Measurements from ENCODE around the gene BCAS3. TPM values are rescaled to one million over a fixed set of nuclear protein-coding genes. Genes with fewer than 3 reads are reported as not detected.
"Not testable (repeated sequence)": the region's sequence is repeated elsewhere in the genome, so short reads cannot be mapped to it uniquely, and the experiment has no call there.

BCAS3 gene
- total and polyA plus RNA-seq, 2 donors (not counting 1 experiment from before 2014, with no cell fraction given): 13.9 to 73.4 TPM

DNA sequence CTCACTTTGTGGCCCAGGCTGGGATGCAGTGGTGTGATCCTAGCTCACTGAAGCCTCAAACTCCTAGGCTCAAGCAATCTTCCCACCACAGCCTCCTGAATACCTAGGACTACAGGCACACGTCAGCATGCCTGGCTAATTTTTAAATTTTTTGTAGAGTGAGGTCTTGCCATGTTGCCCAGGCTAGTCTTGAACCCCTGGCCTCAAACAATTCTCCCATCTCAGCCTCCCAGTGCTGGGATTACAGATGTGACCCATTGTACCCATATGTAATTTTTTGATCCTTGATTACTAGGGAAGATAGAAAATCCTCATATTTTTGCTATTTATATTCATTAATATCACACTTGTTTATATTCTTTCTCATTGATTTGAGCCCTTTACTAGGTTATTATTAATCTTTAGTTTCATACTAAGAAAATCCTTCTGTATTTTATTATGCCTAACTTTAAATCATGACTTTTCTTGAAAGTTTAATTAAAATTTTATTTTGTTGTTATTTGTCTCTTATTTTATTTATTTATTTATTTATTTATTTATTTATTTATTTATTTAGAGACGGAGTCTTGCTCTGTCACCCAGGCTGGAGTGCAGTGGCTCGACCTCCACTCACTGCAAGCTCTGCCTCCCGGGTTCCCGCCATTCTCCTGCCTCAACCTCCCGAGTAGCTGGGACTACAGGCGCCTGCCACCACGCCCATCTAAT lies 75.4 kb downstream of the BCAS3 start:
- DNase-seq: no peak
- CTCF ChIA-PET: no interaction called here
- ATAC-seq (ENCODE audit: low read depth): no peak
- no peaks in the 10 kb centered on the region for H3K79me2 ChIP-seq (ENCODE audit: control insufficient read depth, insufficient read depth, low read length)
- Mint-ChIP-seq H3K4me1 (peaks cover 8% of the 10 kb centered on the region), H3K4me3 (no peak overlapping the region), H3K27me3 (no peaks in the 10 kb centered on the region), H3K9me3 (ENCODE audit: insufficient read depth) (no peaks in the 10 kb centered on the region), H3K27ac (no peak overlapping the region)
- no peak overlapping the region for H3K4me3 ChIP-seq (ENCODE audit: control extremely low read depth in 1 of 5, extremely low read depth in 1 of 5, insufficient read depth in 1 of 5, low read depth in 2 of 5, low read length in 4 of 5)
- H3K27ac ChIP-seq (ENCODE audit: low read length in 2 of 2): no peak overlapping the region
- WGBS (ENCODE audit: insufficient coverage): 98% methylated on average over 4 of the region's 8 CpGs
- H3K4me2 ChIP-seq (replicated peaks; ENCODE audit: low read depth, low read length, poor library complexity, severe bottlenecking): no peak overlapping the region
- no peak overlapping the region for H2AFZ ChIP-seq (ENCODE audit: insufficient read depth, low read depth, low read length, poor library complexity, severe bottlenecking)
- peaks cover 0 to 7% of the 10 kb centered on the region in 2 donors for H3K4me1 ChIP-seq (ENCODE audit: control insufficient read depth in 2 of 2, insufficient read depth in 2 of 2, low read length in 2 of 2)
- POLR2A ChIA-PET: no interaction called here
- no peaks in the 10 kb centered on the region for H4K20me1 ChIP-seq (ENCODE audit: control insufficient read depth, insufficient read depth, low read length, poor library complexity, severe bottlenecking)
- TF ChIP-seq, protein P1, sequence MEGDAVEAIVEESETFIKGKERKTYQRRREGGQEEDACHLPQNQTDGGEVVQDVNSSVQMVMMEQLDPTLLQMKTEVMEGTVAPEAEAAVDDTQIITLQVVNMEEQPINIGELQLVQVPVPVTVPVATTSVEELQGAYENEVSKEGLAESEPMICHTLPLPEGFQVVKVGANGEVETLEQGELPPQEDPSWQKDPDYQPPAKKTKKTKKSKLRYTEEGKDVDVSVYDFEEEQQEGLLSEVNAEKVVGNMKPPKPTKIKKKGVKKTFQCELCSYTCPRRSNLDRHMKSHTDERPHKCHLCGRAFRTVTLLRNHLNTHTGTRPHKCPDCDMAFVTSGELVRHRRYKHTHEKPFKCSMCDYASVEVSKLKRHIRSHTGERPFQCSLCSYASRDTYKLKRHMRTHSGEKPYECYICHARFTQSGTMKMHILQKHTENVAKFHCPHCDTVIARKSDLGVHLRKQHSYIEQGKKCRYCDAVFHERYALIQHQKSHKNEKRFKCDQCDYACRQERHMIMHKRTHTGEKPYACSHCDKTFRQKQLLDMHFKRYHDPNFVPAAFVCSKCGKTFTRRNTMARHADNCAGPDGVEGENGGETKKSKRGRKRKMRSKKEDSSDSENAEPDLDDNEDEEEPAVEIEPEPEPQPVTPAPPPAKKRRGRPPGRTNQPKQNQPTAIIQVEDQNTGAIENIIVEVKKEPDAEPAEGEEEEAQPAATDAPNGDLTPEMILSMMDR (IDR thresholded peaks at IDR 0.05): no peak
- TF ChIP-seq EZH2 (IDR thresholded peaks at IDR 0.05; ENCODE audit: borderline replicate concordance, insufficient read depth, low read depth, low read length, poor library complexity, severe bottlenecking): no peak
- H3K36me3 ChIP-seq (replicated peaks in 1 of 2; ENCODE audit: control extremely low read depth in 1 of 2, control insufficient read depth in 1 of 2, extremely low read depth in 1 of 2, insufficient read depth in 2 of 2, low read length in 1 of 2): peaks cover 0 to 1% of the 10 kb centered on the region in 2 experiments
- H3K9ac ChIP-seq (ENCODE audit: low read length): no peak overlapping the region
- intact Hi-C loops (cut with micrococcal nuclease): no loop called here
- H3K27me3 ChIP-seq (replicated peaks in 1 of 4; ENCODE audit: control extremely low read depth in 1 of 4, control insufficient read depth in 3 of 4, insufficient read depth in 4 of 4, low read length in 3 of 4): no peaks in the 10 kb centered on the region
- peaks cover 0 to 2% (median 0%) of the 10 kb centered on the region in 3 donors for H3K9me3 ChIP-seq (ENCODE audit: control extremely low read depth in 1 of 3, control insufficient read depth in 2 of 3, insufficient read depth in 1 of 3, low read length in 2 of 3)

DNA sequence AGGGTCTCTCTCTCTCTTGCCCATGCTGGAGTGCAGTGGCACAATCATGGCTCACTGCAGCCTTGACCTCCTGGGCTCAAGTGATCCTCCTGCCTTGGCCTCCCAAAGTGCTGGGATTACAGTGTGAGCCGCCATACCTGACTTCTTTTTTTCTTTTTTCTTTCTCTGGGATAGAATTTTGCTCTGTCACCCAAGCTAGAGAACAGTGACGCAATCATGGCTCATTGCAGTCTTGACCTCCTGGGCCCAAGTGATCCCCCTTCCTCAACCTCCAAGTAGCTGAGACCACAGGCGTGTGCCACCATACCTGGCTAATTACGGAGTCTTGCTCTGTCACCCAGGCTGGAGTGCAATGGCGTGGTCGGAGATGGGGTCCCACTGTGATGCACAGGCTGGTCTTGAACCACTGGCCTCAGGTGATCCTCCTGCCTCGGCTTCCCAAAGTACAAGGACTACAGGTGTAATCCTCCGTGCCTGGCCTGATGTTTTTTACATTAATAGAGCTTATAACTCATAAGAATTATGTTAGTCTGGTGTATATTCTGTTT lies 76.5 kb downstream of the BCAS3 start:
- H2AFZ ChIP-seq (ENCODE audit: insufficient read depth, low read depth, low read length, poor library complexity, severe bottlenecking): no peak overlapping the region
- Mint-ChIP-seq H3K27me3 (no peaks in the 10 kb centered on the region), H3K4me3 (no peak overlapping the region), H3K9me3 (ENCODE audit: insufficient read depth) (no peaks in the 10 kb centered on the region), H3K27ac (no peak overlapping the region), H3K4me1 (peaks cover 8% of the 10 kb centered on the region)
- peaks cover 0 to 7% of the 10 kb centered on the region in 2 donors for H3K4me1 ChIP-seq (ENCODE audit: control insufficient read depth in 2 of 2, insufficient read depth in 2 of 2, low read length in 2 of 2)
- CTCF ChIA-PET: no interaction called here
- H3K27ac ChIP-seq (ENCODE audit: low read length in 2 of 2): no peak overlapping the region
- H3K4me3 ChIP-seq (ENCODE audit: control extremely low read depth in 1 of 5, extremely low read depth in 1 of 5, insufficient read depth in 1 of 5, low read depth in 2 of 5, low read length in 4 of 5): no peak overlapping the region
- DNase-seq (no peak), ATAC-seq (ENCODE audit: low read depth) (no peak)
- H3K4me2 ChIP-seq (replicated peaks; ENCODE audit: low read depth, low read length, poor library complexity, severe bottlenecking): no peak overlapping the region
- peaks cover 0 to 2% (median 0%) of the 10 kb centered on the region in 3 donors for H3K9me3 ChIP-seq (ENCODE audit: control extremely low read depth in 1 of 3, control insufficient read depth in 2 of 3, insufficient read depth in 1 of 3, low read length in 2 of 3)
- H4K20me1 ChIP-seq (ENCODE audit: control insufficient read depth, insufficient read depth, low read length, poor library complexity, severe bottlenecking): no peaks in the 10 kb centered on the region
- H3K27me3 ChIP-seq (replicated peaks in 1 of 4; ENCODE audit: control extremely low read depth in 1 of 4, control insufficient read depth in 3 of 4, insufficient read depth in 4 of 4, low read length in 3 of 4): no peaks in the 10 kb centered on the region
- 64% methylated on average over 6 of the region's 8 CpGs for WGBS (ENCODE audit: insufficient coverage)
- no peaks in the 10 kb centered on the region for H3K79me2 ChIP-seq (ENCODE audit: control insufficient read depth, insufficient read depth, low read length)
- intact Hi-C loops (cut with micrococcal nuclease): no loop called here
- TF ChIP-seq, protein P1 (IDR thresholded peaks at IDR 0.05): no peak
- TF ChIP-seq EZH2 (IDR thresholded peaks at IDR 0.05; ENCODE audit: borderline replicate concordance, insufficient read depth, low read depth, low read length, poor library complexity, severe bottlenecking): no peak
- H3K9ac ChIP-seq (ENCODE audit: low read length): no peak overlapping the region
- H3K36me3 ChIP-seq (replicated peaks in 1 of 2; ENCODE audit: control extremely low read depth in 1 of 2, control insufficient read depth in 1 of 2, extremely low read depth in 1 of 2, insufficient read depth in 2 of 2, low read length in 1 of 2): no peaks in the 10 kb centered on the region
- POLR2A ChIA-PET: no interaction called here

DNA sequence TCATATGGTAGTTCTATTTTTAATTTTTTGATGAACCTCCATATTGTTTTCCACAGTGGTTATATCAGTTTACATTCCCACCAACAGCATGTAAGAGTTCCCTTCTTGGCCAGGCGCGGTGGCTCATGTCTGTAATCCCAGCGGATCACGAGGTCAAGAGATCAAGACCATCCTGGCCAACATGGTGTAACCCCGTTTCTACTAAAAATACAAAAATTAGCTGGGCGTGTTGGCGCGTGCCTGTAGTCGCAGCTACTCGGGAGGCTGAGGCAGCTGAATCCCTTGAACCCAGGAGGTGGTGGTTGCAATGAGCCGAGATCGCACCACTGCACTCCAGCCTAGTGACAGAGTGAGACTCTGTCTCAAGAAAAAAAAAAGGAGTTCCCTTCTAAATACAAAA lies 79.1 kb downstream of the BCAS3 start:
- WGBS (ENCODE audit: insufficient coverage): 98% methylated on average over 8 of the region's 12 CpGs
- intact Hi-C loops (cut with micrococcal nuclease); H3K36me3 ChIP-seq (replicated peaks in 1 of 2; ENCODE audit: control extremely low read depth in 1 of 2, control insufficient read depth in 1 of 2, extremely low read depth in 1 of 2, insufficient read depth in 2 of 2, low read length in 1 of 2); H3K4me3 Mint-ChIP-seq; CTCF ChIA-PET; H3K4me1 ChIP-seq (ENCODE audit: control insufficient read depth in 2 of 2, insufficient read depth in 2 of 2, low read length in 2 of 2); H3K4me1 Mint-ChIP-seq; H3K9me3 Mint-ChIP-seq (ENCODE audit: insufficient read depth); POLR2A ChIA-PET; H3K79me2 ChIP-seq (ENCODE audit: control insufficient read depth, insufficient read depth, low read length); H2AFZ ChIP-seq (ENCODE audit: insufficient read depth, low read depth, low read length, poor library complexity, severe bottlenecking); DNase-seq; H3K27ac Mint-ChIP-seq; H3K4me2 ChIP-seq (replicated peaks; ENCODE audit: low read depth, low read length, poor library complexity, severe bottlenecking); ATAC-seq (ENCODE audit: low read depth); H3K27me3 ChIP-seq (replicated peaks in 1 of 4; ENCODE audit: control extremely low read depth in 1 of 4, control insufficient read depth in 3 of 4, insufficient read depth in 4 of 4, low read length in 3 of 4); H4K20me1 ChIP-seq (ENCODE audit: control insufficient read depth, insufficient read depth, low read length, poor library complexity, severe bottlenecking); H3K9ac ChIP-seq (ENCODE audit: low read length); H3K27me3 Mint-ChIP-seq; H3K9me3 ChIP-seq (ENCODE audit: control extremely low read depth in 1 of 3, control insufficient read depth in 2 of 3, insufficient read depth in 1 of 3, low read length in 2 of 3); H3K4me3 ChIP-seq (ENCODE audit: control extremely low read depth in 1 of 5, extremely low read depth in 1 of 5, insufficient read depth in 1 of 5, low read depth in 2 of 5, low read length in 4 of 5); H3K27ac ChIP-seq (ENCODE audit: low read length in 2 of 2): not testable (repeated sequence)
